NT2/D1 (cell line): ENCODE measurements around the gene DRC3.
"Not testable (repeated sequence)": the region's sequence is repeated elsewhere in the genome, so short reads cannot be mapped to it uniquely, and the experiment has no call there.

Source experiments
- DNase-seq: peaks from one replicate; pipeline ENCODE4 v3.0.0-alpha.2; 2011; ENCODE audit warnings: low read depth, low spot score
- H3K27me3 ChIP-seq: 2 replicates; pipeline ENCODE4 v1.6.0; 2011; ENCODE audit warnings: mild to moderate bottlenecking; ENCODE audit not compliant: insufficient read length, insufficient read depth
- H3K36me3 ChIP-seq: 2 replicates; pipeline ENCODE4 v1.6.1; 2011; ENCODE audit warnings: mild to moderate bottlenecking, low read length, mixed read lengths; ENCODE audit not compliant: insufficient read depth, insufficient read length
- H3K4me1 ChIP-seq: 2 replicates; pipeline ENCODE4 v1.5.1; 2011; ENCODE audit not compliant: insufficient read depth, insufficient read length
- H3K4me3 ChIP-seq: 2 replicates; pipeline ENCODE4 v1.5.1; 2011; ENCODE audit warnings: low read depth; ENCODE audit not compliant: insufficient read length
- H3K9ac ChIP-seq: 2 replicates; pipeline ENCODE4 v1.6.0; 2011; ENCODE audit warnings: low read depth; ENCODE audit not compliant: insufficient read length
- H3K9me3 ChIP-seq: 2 replicates; pipeline ENCODE4 v1.5.1; 2011; ENCODE audit warnings: mild to moderate bottlenecking, low read length; ENCODE audit not compliant: insufficient read depth
- SUZ12 ChIP-seq: IDR thresholded peaks from 2 replicates; pipeline ENCODE4 v1.6.1; 2011; ENCODE audit not compliant: insufficient read length, insufficient read depth; ENCODE audit errors: extremely low read depth
- YY1 ChIP-seq: IDR thresholded peaks from 2 replicates; pipeline ENCODE4 v1.6.1; 2011; ENCODE audit not compliant: insufficient read length, insufficient read depth
- ZNF274 ChIP-seq: IDR thresholded peaks from 2 replicates; pipeline ENCODE4 v1.6.1; 2011; ENCODE audit warnings: mild to moderate bottlenecking, low read depth, low read length

The DRC3 gene

DNA sequence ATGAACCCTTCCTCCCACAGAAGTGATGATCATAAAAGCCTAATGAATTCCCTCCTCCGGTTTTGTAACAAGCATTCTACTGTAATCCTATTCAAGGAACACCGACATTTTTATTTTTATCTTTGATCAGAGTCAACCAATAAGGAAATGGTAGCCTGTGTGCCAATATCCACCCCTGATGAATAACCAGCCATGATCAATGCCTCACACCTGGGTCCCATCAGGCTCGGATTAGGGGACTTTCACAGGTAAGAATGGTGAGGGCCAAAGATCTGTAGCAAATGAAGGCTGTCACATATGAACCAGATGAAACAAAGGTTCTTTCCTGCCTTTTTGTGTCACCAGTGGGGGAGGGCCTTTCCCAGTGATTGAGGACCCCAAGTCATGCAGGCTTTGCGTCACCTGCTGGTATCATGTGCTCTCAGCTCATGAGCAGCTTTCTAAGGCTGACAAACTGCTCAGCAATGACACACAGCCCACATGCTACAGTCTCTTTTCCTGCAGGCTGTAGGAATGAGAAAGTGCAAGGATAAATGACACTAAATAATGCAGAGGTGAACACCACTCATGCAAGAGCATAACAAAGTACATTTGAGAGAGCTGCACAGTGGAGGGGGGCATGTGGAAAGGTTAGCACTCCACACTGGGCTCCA, 35.3 kb upstream of the DRC3 start:
- no peak for DNase-seq
- no peaks in the 10 kb centered on the region for H3K36me3 ChIP-seq
- no peaks in the 10 kb centered on the region for H3K27me3 ChIP-seq
- TF ChIP-seq ZNF274 (no peak), SUZ12 (no peak), YY1 (no peak)
- no peaks in the 10 kb centered on the region for H3K4me1 ChIP-seq
- H3K9ac ChIP-seq = no peak overlapping the region
- H3K9me3 ChIP-seq = no peaks in the 10 kb centered on the region
- H3K4me3 ChIP-seq = no peak overlapping the region

DNA sequence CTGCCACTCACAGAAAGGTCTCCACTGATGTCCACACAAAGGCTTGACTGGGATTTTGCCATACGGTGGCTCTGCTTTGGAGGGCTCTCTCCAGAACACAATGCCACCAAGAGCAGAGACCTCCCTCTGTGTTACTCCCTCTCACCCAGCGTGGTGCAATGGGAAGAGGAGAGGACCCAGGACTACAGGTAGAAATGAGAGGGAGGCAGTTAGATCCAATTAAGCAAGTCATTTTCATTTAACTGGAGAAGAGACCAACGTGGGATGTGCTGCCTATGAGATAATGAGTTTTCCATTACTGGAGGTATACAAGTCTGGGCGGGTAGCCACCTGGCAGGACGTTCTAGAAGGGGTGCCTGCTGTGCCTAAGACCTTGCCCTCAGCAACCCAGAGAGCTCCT, 34.7 kb upstream of the DRC3 start:
- no peaks in the 10 kb centered on the region for H3K36me3 ChIP-seq
- TF ChIP-seq YY1 = no peak
- no peak for TF ChIP-seq SUZ12
- no peak for TF ChIP-seq ZNF274
- DNase-seq = no peak
- no peaks in the 10 kb centered on the region for H3K27me3 ChIP-seq
- H3K4me3 ChIP-seq = no peak overlapping the region
- no peak overlapping the region for H3K9ac ChIP-seq
- H3K9me3 ChIP-seq = no peaks in the 10 kb centered on the region
- H3K4me1 ChIP-seq = no peaks in the 10 kb centered on the region

DNA sequence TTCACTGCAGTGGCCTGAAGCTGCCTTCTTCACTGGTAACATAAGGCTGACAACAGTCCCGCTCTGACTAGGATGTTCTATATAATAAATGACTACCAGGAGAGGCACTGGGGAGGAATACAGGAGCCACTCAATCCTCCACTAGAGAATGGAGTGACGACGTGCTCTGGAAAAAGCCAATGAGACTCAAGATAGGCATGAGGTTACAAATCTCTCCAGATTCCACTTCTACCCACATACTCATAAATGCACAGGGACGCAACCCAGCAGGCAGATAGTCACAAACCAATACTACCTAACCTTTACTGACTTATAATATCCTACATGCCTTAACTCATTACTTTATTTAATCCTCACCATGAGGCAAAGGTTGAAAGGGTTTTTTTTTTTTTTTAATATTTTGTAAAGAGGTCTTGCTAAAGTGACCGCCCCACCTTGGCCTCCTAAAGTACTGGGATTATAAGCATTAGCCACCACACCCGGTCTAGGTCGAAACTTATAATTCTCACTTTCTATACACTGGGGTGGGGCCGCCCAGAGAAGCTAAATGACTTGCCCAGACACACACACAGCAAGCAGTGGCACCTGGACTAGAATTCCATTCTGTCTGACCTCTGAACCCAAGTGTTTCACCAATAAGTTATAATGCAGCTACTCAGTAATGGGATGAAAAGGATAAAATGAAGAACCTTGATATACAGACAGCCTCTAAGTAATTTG, 34.1 kb upstream of the DRC3 start:
- TF ChIP-seq SUZ12 (no peak), YY1 (no peak), ZNF274 (no peak)
- no peaks in the 10 kb centered on the region for H3K9me3 ChIP-seq
- DNase-seq = no peak
- no peaks in the 10 kb centered on the region for H3K36me3 ChIP-seq
- no peak overlapping the region for H3K9ac ChIP-seq
- no peak overlapping the region for H3K4me3 ChIP-seq
- no peaks in the 10 kb centered on the region for H3K27me3 ChIP-seq
- no peaks in the 10 kb centered on the region for H3K4me1 ChIP-seq

DNA sequence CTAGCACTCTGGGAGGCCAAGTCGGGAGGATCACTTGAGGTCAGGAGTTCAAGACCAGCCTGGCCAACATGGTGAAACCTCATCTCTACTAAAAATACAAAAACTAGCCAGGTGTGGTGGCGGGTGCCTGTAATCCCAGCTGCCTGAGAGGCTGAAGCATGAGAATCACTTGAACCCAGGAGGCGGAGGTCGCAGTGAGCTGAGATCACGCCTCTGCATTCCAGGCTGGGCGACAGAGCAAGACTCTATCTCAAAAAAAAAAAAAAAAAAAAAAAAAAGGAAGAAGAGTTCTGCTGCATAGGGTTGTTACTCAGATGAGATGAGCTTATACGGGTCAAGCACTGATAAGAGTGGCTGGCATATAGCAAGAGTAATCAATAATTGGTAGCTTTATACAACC, 32.7 kb upstream of the DRC3 start:
- not testable (repeated sequence) for H3K4me3 ChIP-seq, H3K9me3 ChIP-seq, H3K27me3 ChIP-seq, DNase-seq, H3K4me1 ChIP-seq, H3K36me3 ChIP-seq, H3K9ac ChIP-seq

DNA sequence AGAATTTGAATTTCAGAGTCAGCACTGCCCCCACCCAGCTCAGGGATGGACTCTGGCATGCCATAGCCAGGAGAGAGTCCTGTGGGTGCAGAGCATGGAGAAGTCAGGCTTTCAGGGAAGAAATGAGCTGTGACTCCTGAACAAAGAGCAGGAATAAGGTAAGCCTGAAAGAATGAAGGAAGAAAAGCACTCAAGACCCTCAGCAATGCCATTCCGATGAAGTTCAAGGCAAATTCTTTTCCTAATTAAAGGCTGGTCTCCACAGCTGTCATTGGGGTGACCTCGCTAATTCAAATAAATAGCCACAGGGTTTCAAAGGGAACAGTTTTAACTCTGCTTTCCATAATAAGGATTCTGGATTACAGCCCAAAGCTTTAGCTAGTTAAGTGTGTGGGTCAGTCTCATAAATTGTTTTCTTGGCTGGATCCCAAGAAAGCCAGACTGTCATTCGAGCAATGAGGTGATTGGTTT, 32.2 kb upstream of the DRC3 start:
- no peak overlapping the region for H3K9ac ChIP-seq

DNA sequence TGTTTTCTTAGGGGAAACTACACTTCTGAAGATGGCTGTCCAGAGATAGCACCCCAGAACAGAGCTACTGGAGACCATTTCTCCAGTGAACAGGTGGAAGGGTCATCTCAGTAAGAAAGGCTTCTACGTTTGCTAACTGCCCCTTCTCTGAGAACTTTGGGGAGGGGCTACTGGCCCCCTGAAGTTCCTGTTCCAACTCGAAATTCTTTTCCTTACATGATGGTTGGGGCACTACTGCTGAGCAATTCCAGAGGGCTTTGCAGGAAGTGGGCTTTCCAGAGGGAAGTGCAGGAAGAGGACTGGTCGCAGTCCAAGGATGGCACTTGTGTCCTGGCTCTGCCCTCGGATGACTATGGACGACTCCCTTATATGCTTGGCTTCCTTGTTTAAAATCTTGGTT, 31.6 kb upstream of the DRC3 start:
- Histone ChIP-seq H3K9ac (no peak overlapping the region), H3K27me3 (no peaks in the 10 kb centered on the region), H3K4me3 (no peak overlapping the region), H3K36me3 (no peaks in the 10 kb centered on the region), H3K4me1 (no peaks in the 10 kb centered on the region), H3K9me3 (no peaks in the 10 kb centered on the region)
- TF ChIP-seq SUZ12 (no peak), YY1 (no peak), ZNF274 (no peak)
- no peak for DNase-seq

More for the DNA sequence above, 32.2 kb upstream of the DRC3 start:
- no peaks in the 10 kb centered on the region for H3K9me3 ChIP-seq
- no peaks in the 10 kb centered on the region for H3K27me3 ChIP-seq
- TF ChIP-seq ZNF274 = no peak
- TF ChIP-seq SUZ12 = no peak
- TF ChIP-seq YY1 = no peak
- H3K4me1 ChIP-seq = no peaks in the 10 kb centered on the region
- H3K4me3 ChIP-seq = no peak overlapping the region
- no peak for DNase-seq
- no peaks in the 10 kb centered on the region for H3K36me3 ChIP-seq

DNA sequence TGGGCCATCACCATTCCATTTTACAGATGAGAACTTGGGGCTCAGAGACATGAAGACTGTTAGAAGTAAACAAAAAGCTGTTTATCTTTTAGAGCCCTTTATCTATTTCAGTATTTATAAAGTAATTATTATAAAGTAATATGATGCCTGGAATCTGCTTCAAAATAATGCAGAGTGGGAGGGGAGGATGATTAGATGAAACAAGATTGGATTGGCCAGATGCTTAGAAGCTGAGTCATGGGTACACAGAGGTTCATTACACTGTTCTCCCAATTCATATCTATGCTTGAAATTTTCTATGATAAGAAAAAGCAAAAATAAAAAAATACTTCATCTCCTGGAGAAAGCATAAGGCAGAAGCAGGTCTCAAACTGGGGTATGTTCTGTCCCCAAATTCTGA, 29.8 kb upstream of the DRC3 start:
- Histone ChIP-seq H3K4me1 (no peaks in the 10 kb centered on the region), H3K4me3 (no peak overlapping the region), H3K9ac (no peak overlapping the region), H3K9me3 (no peaks in the 10 kb centered on the region), H3K27me3 (no peaks in the 10 kb centered on the region), H3K36me3 (no peaks in the 10 kb centered on the region)
- no peak for TF ChIP-seq SUZ12
- no peak for TF ChIP-seq YY1
- TF ChIP-seq ZNF274 = no peak
- no peak for DNase-seq
